Vagina (tissue), 2 donors: ENCODE measurements around the gene SCAPER.

Source experiments
- CTCF ChIP-seq, 3 experiments: fragments of 450-650 bp in 2 of 3; fragments of 200-600 bp in 1 of 3; sonication (generic) in 1 of 3; IDR thresholded peaks; one replicate each; pipeline ENCODE4 v1.5.1; 2017 to 2019; ENCODE audit warnings: antibody characterized with exemption in 3 of 3, mild to moderate bottlenecking in 2 of 3, moderate library complexity in 2 of 3
- POLR2A ChIP-seq, 2 donors: fragments of 450-650 bp; IDR thresholded peaks; one replicate each; pipeline ENCODE4 v1.6.1; 2017; ENCODE audit warnings: antibody characterized with exemption in 2 of 2, mild to moderate bottlenecking in 2 of 2, moderate library complexity in 2 of 2
- POLR2AphosphoS5 ChIP-seq, 2 donors: sonication (generic); formaldehyde crosslinking; IDR thresholded peaks; one replicate each; pipeline ENCODE4 v1.9.0; 2017; ENCODE audit warnings: antibody characterized with exemption in 2 of 2, mild to moderate bottlenecking in 2 of 2, low read depth in 1 of 2; ENCODE audit not compliant: insufficient read depth in 1 of 2

- TF ChIP-seq CTCF (IDR thresholded peaks at IDR 0.05) (no peak), POLR2A (IDR thresholded peaks at IDR 0.05) (no peak), POLR2AphosphoS5 (IDR thresholded peaks at IDR 0.05; ENCODE audit: insufficient read depth in 1 of 2, low read depth in 1 of 2) (no peak)
Measured at GRCh38 chr15:76344893-76345582, 560.1 kb downstream of the SCAPER start.
